GM04504 (cell line): ENCODE data around the gene ATP9B.
"Not testable (repeated sequence)": the region's sequence is repeated elsewhere in the genome, so short reads cannot be mapped to it uniquely, and the experiment has no call there.

Experiments
- DNase-seq: peaks from one replicate; pipeline ENCODE4 v3.0.0-alpha.2; 2012; ENCODE audit warnings: low read depth

Gene ATP9B

GRCh38 chr18:79136742-79137141 is 67.5 kb downstream of the ATP9B start:
- no peak for DNase-seq

DNA sequence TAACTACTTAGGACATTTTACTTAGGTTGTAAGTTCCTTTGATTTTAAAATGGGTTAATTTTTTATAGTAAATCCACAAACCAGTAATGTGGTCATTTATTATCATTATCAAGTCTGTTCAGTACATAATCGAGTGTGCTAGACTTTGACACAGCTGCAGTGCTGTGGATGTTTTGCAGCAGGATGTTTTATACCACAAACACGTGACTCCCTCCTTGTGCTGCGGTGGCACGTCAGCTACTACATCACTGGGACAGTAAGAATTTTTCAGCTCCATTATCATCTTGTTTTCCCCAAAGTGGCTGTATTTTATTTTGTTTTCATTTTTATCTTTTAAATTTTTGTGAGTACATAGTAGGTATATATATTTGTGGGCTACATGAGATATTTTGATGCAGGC is 70.0 kb downstream of the ATP9B start:
- no peak for DNase-seq

DNA sequence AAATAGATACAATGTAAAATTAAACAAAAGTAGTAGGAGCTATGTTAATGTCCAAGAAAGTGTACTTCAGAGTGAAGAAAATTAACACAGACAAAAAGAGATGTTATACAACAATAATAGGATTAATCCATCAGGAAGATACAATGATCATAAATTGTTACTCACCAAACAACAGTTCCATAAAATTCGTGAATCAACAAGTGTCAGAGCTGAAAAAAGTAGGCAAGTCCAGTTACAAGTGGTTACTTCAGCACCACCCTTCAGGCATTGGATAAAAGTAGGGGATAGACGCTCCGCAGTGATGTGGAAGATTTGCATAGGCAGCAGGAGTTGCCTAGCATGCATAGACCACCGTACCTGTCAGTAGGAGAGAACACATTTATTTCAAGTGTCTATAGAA is 77.8 kb downstream of the ATP9B start:
- no peak for DNase-seq

DNA sequence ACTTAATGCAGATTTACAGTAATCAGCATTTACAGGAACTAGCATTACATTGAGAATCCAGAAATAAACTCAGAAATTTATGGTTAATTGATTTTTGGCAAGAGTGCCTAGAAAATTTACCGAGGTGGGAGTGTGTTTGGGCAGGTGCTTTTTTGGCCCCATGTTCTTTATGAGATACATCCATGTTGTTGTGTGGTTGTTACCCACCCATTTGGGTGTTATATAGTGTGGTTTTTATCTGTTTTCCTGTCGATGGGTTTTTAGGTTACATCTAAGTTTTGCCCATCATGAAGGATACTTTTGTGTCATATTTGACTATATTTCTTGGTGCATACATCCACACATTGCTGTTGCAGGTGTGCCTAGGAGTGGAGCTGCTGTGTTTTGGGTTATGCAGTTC is 82.0 kb downstream of the ATP9B start:
- DNase-seq = no peak

- DNase-seq = no peak
These were observed 87.1 kb downstream of the ATP9B start for GRCh38 chr18:79156327-79156726.

DNA sequence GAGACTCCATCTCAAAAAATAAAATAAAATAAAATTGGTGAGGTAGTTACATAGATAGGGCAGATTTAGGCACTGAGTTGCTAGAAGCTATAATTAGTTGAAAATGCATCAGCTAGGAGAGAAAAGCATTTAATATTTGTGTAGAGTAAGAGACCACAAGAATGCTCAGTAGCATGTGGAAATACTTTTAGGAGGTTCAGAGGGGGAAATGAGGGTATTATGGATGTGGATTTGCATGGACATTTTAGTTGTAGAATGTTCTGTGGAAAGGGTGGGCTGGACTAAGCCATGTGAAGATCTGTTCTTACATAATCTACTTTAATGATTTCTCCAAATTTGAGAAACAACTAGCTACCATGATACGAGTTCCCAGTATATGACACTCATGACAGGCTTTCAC is 95.5 kb downstream of the ATP9B start:
- DNase-seq = no peak

DNA sequence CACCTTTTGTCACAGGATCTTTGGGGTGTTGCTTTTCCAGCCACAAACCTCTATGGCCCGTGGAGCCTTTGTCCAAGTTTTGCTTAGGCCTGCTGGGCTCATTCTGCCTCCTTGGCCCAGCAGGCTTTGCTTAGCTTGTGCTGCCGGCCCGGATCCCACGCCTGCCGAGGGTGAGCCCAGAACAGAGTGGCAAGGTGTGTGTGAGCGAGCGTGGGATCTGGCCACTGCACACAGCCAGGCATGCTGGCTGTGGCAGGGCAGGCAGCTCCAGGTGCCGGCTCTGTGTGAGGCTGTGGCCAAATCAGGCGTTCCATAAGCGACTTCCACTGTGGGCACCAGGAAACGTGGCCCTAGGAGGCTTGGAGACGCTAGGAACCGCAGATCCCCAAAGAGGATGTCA is 97.5 kb downstream of the ATP9B start:
- no peak for DNase-seq

DNA sequence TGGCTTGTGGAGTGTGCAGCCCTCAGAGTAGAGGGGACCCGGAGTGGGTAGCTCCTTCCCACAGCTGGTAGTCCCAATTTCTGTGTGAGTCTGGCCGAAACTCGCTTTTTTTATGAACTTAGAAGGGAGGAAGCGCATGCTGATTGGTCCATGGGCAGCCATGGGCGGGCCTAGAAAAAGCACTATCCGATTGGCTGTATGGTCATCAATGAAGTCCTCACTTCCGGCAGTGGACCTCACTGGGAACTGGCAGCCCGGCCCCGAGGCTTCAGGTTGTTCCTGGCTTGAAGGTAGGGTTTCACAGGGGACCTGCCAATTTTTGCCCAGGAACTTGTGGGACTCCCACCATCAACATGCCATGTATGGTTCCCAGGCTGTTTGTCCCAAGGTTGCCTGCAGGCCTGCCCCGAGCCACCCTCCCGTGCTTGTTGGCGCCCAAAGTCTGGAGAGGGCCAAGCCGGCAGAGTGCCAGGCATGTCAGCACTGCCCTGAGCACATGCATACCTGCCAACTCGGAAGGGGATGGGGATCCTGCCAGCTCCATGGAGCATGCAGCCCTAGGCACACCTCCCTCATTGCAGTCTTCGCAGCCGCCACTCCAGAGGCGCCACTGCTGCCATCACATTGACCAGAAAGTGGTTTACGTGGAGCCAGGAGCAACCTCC is 98.5 kb downstream of the ATP9B start:
- no peak for DNase-seq

GRCh38 chr18:79169958-79170555 is 100.9 kb downstream of the ATP9B start:
- DNase-seq = no peak

DNA sequence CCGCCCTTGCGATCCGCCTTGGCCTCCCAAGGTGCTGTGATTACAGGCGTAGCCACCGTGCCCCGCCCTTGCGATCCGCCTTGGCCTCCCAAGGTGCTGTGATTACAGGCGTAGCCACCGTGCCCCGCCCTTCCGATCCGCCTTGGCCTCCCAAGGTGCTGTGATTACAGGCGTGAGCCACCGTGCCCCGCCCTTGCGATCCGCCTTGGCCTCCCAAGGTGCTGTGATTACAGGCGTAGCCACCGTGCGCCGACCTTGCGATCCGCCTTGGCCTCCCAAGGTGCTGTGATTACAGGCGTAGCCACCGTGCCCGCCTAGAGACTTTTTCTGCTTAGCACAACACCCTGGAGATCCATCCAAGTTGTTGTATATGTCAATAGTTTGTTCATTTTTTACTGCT is 103.1 kb downstream of the ATP9B start:
- not testable (repeated sequence) for DNase-seq

GRCh38 chr18:79173742-79174141 is 104.5 kb downstream of the ATP9B start:
- no peak for DNase-seq

DNA sequence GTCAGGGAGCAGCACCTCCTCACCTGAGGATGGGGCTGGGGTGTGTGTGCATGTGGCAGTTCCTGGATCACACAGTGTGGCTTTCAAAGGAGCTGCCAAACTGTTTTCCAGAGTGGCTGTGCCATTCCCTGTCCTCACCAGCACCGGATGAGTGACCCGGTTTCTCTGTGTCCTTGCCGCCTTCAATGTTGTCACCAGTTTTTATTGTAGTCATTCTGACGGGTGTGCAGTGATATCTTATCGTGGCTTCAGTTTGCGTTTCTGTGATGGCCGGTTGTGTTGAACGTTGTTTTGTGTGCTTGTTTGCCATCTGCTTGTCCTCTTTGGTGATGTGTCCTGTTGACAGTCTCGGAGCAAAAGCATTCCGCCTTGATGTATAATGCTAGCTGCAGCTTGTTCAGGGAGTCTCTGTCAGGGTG is 108.9 kb downstream of the ATP9B start:
- DNase-seq = no peak

GRCh38 chr18:79182047-79182713 is 113.0 kb downstream of the ATP9B start:
- DNase-seq = no peak

DNA sequence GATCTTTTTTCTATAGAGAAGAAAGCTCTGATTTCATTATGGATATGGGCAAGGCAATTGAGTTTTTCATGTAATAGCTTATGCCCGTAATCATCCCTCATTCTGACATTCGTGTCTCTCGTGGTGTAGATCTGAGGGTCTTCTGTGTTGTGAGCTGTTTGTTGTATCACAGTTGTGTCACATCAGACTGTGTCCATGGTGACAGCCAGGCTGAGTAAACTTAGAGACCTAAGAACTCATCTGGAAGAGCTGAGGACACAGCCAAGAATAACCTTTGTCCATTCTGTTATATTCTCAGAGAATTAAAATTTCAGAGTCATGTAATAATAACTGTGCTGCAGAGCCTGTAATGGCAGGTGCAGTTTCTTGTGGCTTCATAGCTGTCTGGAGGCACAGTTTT is 116.5 kb downstream of the ATP9B start:
- no peak for DNase-seq

GRCh38 chr18:79186649-79187048 is 117.5 kb downstream of the ATP9B start:
- DNase-seq = no peak

GRCh38 chr18:79187532-79188277 is 118.5 kb downstream of the ATP9B start:
- no peak for DNase-seq

DNA sequence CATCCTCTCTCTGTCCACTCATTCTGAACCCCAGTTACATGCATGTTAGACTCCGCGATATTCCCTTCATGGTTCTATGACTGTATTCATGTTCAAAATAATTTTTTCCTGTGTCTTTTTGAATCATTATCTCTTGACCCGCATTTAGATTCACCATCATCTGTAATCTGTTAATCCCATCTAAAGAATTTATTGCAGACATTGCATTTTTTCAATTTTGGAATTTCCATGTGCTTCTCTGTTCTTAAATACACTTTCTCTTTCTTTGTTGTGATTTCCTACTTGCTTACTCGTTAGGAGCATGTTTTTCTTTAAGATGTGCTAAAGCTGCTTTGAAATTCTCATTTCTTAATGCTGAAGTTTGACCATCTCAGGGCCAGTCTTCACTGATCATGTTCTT is 122.2 kb downstream of the ATP9B start:
- no peak for DNase-seq

DNA sequence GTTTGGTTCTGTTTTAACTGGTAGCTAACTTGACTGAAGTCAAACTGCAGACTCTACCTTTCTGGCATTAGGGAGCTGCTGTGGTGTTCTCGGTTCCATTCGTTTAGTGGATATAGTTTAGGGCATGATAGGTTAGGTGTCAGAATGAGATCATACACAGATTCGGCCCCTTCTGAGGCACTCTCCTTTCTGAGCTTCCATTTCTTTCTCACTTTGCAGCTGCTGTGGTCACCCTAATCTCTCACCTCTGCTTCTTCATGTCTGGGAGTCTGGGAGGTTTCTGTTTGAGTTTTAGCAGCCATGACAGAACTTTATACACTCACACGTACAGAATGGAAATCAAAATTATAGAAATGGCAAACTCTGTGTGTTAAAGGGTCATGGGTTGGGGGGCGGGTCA is 122.8 kb downstream of the ATP9B start:
- no peak for DNase-seq

DNA sequence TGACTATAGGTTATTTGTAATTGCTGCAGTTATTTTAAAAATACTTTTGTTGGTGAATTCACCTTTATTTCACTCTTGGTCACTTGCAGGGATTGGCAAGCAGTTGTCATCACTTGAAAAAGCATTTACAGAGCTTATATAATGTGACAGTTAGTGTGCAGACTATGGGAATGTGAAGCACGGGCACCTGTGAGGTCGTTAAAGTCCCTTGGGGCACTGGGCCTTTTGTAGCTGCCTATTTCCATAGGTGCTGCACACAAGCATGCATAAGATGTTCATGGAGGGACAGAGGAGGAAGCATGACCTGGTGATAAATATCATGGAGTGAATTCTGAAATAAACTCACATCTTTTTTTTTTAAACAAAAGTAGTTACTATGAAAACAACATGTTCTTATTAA is 124.6 kb downstream of the ATP9B start:
- no peak for DNase-seq

GRCh38 chr18:79195716-79196683 is 126.8 kb downstream of the ATP9B start:
- no peak for DNase-seq

DNA sequence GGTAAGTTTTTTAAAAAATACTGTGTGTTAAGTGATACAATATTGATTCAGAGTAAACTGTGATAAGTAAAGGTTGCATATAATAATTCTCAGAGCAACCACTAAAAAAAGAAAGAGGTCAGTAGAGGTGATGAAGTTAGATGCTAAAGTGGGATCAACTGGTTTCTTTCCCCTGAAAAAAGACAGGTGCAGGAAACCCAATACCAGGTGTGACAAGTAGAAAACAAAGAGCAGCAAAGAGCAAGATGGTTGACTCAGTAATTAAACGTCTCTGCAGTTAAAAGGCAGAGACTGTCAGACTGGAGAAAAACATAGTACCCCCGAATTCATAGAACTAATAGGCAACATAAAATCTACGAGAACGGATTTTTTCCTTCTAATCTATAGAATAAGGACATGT is 128.3 kb downstream of the ATP9B start:
- no peak for DNase-seq
